HepG2 (cell line): Measurements from ENCODE around the gene WNT10A. TPM values are rescaled to one million over a fixed set of nuclear protein-coding genes. Genes with fewer than 3 reads are reported as not detected.
A peak's percentile ranks its signal among the peaks of the same experiment; 100 is the strongest.

Source experiments
- ATAC-seq: fragments of 200-7000 bp; cut with Tn5 transposase; 3 replicates; pipeline ENCODE4 v1.9.1; 2020; ENCODE audit warnings: mild to moderate bottlenecking, moderate library complexity
- BruUV-seq: library from RNA; stranded (reverse); fragments of 400-500 nt; replicated peaks from 2 replicates; lab custom pipeline; 2021; lab: Mats Ljungman, UMichigan
- CTCF ChIA-PET: fragments of 300-600 bp; formaldehyde crosslinking; extraction: SDS; loops from one replicate; lab custom pipeline; 2021; ENCODE audit warnings: low total read pairs, inconsistent platforms, low intra/inter-chr PET ratio; lab: Yijun Ruan, JAX
- POLR2A ChIA-PET: fragments of 350-600 bp; sonication (Branson Sonifier 250); formaldehyde crosslinking; loops from one replicate; lab custom pipeline; 2020; ENCODE audit warnings: antibody characterized with exemption, inconsistent platforms; lab: Yijun Ruan, JAX
- DNase-seq: peaks from one replicate; pipeline ENCODE4 v3.0.0-alpha.2; 2015; ENCODE audit warnings: low spot score
- FAIRE-seq: peaks from 3 replicates; lab custom pipeline; 2011; peaks lifted over from hg19 to GRCh38; lab: Jason Lieb, UNC
- H2AFZ ChIP-seq: one replicate; pipeline ENCODE4 v1.6.1; 2011; ENCODE audit warnings: low read length, inconsistent platforms
- H3K27ac ChIP-seq: fragments of 300-600 bp; 3 replicates; pipeline ENCODE4 v1.8.0; 2011; ENCODE audit warnings: mixed run types, mild to moderate bottlenecking, mixed read lengths, low read length, inconsistent platforms; ENCODE audit not compliant: insufficient read depth; ENCODE audit errors: extremely low read length
- H3K27me3 ChIP-seq, 2 experiments: fragments of 200-600 bp in 1 of 2; 2 replicates in 1 of 2; 3 replicates in 1 of 2; pipeline versions ENCODE4 v1.6.0 to v1.8.0; 2011; ENCODE audit warnings: low read length in 2 of 2, mild to moderate bottlenecking in 2 of 2, moderate library complexity in 2 of 2, inconsistent platforms in 1 of 2; ENCODE audit not compliant: insufficient read depth in 2 of 2, control insufficient read depth in 1 of 2
- H3K36me3 ChIP-seq, 2 experiments: fragments of 200-600 bp in 1 of 2; replicated peaks in 1 of 2; 2 replicates in 1 of 2; 3 replicates in 1 of 2; pipeline versions ENCODE4 v1.5.1 to v1.8.0; 2011; ENCODE audit warnings: low read length in 2 of 2, inconsistent platforms in 1 of 2; ENCODE audit not compliant: insufficient read depth in 2 of 2, control insufficient read depth in 1 of 2
- H3K4me1 ChIP-seq: 2 replicates; pipeline ENCODE4 v1.5.1; 2012; ENCODE audit warnings: low read length, inconsistent platforms; ENCODE audit not compliant: insufficient read depth
- H3K4me2 ChIP-seq: 2 replicates; pipeline ENCODE4 v1.6.0; 2011; ENCODE audit warnings: low read depth, low read length, inconsistent platforms
- H3K4me3 ChIP-seq, 3 experiments: fragments of 200-600 bp in 1 of 3; sonication (generic), shearing (Covaris generic) in 1 of 3; replicated peaks in 1 of 3; 2 replicates each; pipeline ENCODE4 v1.5.1; 2011 to 2016; ENCODE audit warnings: low read length in 3 of 3, inconsistent platforms in 2 of 3, low read depth in 2 of 3, mild to moderate bottlenecking in 2 of 3, control low read depth in 1 of 3, mixed read lengths in 1 of 3; ENCODE audit not compliant: insufficient read depth in 1 of 3
- H3K79me2 ChIP-seq: one replicate; pipeline ENCODE4 v1.6.1; 2011; ENCODE audit warnings: low read length, inconsistent platforms; ENCODE audit not compliant: insufficient read depth
- H3K9ac ChIP-seq: 2 replicates; pipeline ENCODE4 v1.6.0; 2011; ENCODE audit warnings: mild to moderate bottlenecking, low read depth, low read length, inconsistent platforms; ENCODE audit not compliant: insufficient read depth
- H3K9me3 ChIP-seq: 2 replicates; pipeline ENCODE4 v1.5.1; 2012; ENCODE audit warnings: mild to moderate bottlenecking, low read length
- H4K20me1 ChIP-seq: 2 replicates; pipeline ENCODE4 v1.6.0; 2011; ENCODE audit warnings: inconsistent platforms, mild to moderate bottlenecking, low read length, moderate library complexity; ENCODE audit not compliant: insufficient read depth
- BCL6 ChIP-seq: IDR thresholded peaks from 2 replicates; pipeline ENCODE4 v1.6.1; 2016; ENCODE audit warnings: missing genetic modification reagents, missing compliant biosample characterization
- EZH2 ChIP-seq: conservative IDR thresholded peaks from 2 replicates; pipeline ENCODE4 v1.6.1; 2012; ENCODE audit warnings: mild to moderate bottlenecking, low read depth, low read length, moderate library complexity
- HNRNPK ChIP-seq: fragments of 200-400 bp; formaldehyde crosslinking; IDR thresholded peaks from 2 replicates; pipeline ENCODE4 v1.6.1; 2018; ENCODE audit warnings: low read length, low read depth, moderate library complexity, mild to moderate bottlenecking; ENCODE audit not compliant: poor library complexity, severe bottlenecking
- HOXA5 ChIP-seq: sonication (generic); formaldehyde crosslinking; IDR thresholded peaks from 2 replicates; pipeline ENCODE4 v1.4.0; 2020; ENCODE audit warnings: missing genetic modification reagents
- MTF2 ChIP-seq: sonication (generic); formaldehyde crosslinking; IDR thresholded peaks from 2 replicates; pipeline ENCODE4 v1.5.0; 2020; ENCODE audit warnings: missing genetic modification reagents, borderline replicate concordance
- TSC22D2 ChIP-seq: sonication (generic); formaldehyde crosslinking; IDR thresholded peaks from 2 replicates; pipeline ENCODE4 v1.5.1; 2020; ENCODE audit warnings: missing genetic modification reagents, mild to moderate bottlenecking, borderline replicate concordance
- ZFP82 ChIP-seq: sonication (generic); formaldehyde crosslinking; IDR thresholded peaks from 2 replicates; pipeline ENCODE4 v1.5.1; 2020; ENCODE audit warnings: mild to moderate bottlenecking, missing genetic modification reagents, borderline replicate concordance
- ZFY ChIP-seq: sonication (generic); formaldehyde crosslinking; IDR thresholded peaks from 2 replicates; pipeline ENCODE4 v1.4.0; 2020; ENCODE audit warnings: missing genetic modification reagents
- ZNF777 ChIP-seq: sonication (generic); formaldehyde crosslinking; IDR thresholded peaks from 2 replicates; pipeline ENCODE4 v1.4.0; 2020; ENCODE audit warnings: missing genetic modification reagents
- WGBS: methylation state at CpG from one replicate; pipeline ENCODE4 v1.1.6; 2017; ENCODE audit warnings: low lambda C conversion rate; 5-methylcytosine and 5-hydroxymethylcytosine counted together
- in situ Hi-C: cut with HindIII; loops from 2 replicates; pipeline ENCODE4 v1.10.0; 2017; ENCODE audit warnings: low pct_unique_long_range_greater_than_20kb; ENCODE audit not compliant: extremely low pct_ligation_motif_present
- intact Hi-C: fragments of 100-400 bp; cut with micrococcal nuclease; formaldehyde crosslinking; loops from one replicate; pipeline ENCODE4 v1.10.0; 2022; ENCODE audit not compliant: unreplicated experiment
- polyA plus RNA-seq, 8 experiments: library from polyadenylated mRNA; depleted of rRNA in 3 of 8; stranded (reverse) in 7 of 8; unstranded in 1 of 8; fragments of >200 nt; fragmentation: Illumina TruSeq in 4 of 8; extraction: Trizol in 4 of 8; gene quantifications; 2 replicates each; pipeline versions ENCODE4 v1.2.1 to v1.2.3, GENCODE V29; 2011 to 2016; ENCODE audit warnings: low read depth in 4 of 8, missing spikeins in 1 of 8, mixed read lengths in 1 of 8; ENCODE audit not compliant: insufficient read depth in 1 of 8
- total RNA-seq, 5 experiments: library from RNA; depleted of rRNA; stranded (reverse); fragments of >200 nt; fragmentation: Illumina TruSeq; extraction: Trizol; gene quantifications; 2 replicates each; pipeline ENCODE4 v1.2.3, GENCODE V29; 2016; ENCODE audit warnings: low read depth in 1 of 5
- TF ChIP-seq, protein P1 (sequence below): sonication (generic); formaldehyde crosslinking; IDR thresholded peaks from 2 replicates; pipeline ENCODE4 v1.9.0; 2022; ENCODE audit warnings: missing genetic modification reagents, mild to moderate bottlenecking, borderline replicate concordance
- TF ChIP-seq, protein P2 (sequence below): sonication (generic); formaldehyde crosslinking; IDR thresholded peaks from 2 replicates; pipeline ENCODE4 v1.5.1; 2020; ENCODE audit warnings: mild to moderate bottlenecking, missing genetic modification reagents, moderate library complexity
- TF ChIP-seq, protein P3 (sequence below): sonication (generic); formaldehyde crosslinking; IDR thresholded peaks from 2 replicates; pipeline ENCODE4 v1.4.0; 2020; ENCODE audit warnings: mild to moderate bottlenecking, missing genetic modification reagents

WNT10A gene
- total and polyA plus RNA-seq, 2 of the 13 experiments (the other 11 are each of a cell fraction or from before 2014, with no cell fraction given): 0.03 TPM; not detected in 1

DNA sequence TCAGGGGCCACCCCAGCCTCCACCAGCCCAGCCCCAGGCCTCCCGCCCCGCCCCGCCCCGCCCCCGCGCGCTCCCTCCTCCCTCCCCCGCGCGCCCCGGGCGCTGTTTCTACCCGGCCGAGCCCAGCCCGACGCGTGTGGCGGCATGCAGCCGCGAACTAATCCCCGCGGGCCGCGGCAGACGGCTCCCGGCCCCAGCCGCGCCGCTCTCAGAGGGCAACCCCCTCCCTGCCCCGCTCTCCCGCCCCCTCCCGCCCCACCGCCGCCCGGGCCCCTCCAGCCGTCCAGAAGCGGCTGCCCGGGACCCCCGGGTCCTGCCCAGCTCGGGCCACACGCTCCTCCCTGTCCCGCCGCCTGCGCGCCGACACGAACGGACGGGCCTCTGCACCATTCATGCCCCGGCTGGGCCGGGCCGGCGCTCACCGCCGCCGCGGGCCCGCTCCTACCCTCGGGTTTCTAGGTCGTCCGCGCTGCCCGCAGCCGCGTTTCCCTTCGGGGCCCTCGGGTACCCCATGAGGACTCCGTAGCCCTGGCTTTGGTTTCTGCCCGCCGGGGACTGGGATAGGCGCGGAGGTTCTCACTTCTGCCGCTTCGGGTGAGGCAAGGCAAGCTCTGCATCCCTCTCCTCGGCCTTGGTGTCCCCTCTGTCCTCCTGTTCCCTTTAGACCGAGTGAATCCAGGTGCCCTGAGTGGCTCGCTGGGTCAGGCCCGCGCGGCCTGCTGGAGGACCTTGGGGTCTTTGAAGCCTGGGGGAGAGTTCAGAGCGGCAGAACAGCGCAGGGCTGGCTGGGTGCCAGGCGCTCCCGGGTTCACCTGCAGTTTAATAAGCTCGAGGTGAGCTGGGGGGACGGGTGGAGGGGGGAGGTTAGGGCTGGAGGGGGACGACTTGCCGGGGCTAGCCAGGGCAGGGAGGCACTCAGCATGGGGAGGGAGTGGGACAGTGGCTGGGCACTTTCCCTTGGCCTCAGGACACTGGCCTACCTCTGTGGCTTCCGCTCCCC lies 3.1 kb downstream of the WNT10A start:
- ATAC-seq (peak; percentile 67), DNase-seq (no peak), FAIRE-seq (no peak)
- H2AFZ ChIP-seq: no peak overlapping the region
- BruUV-seq: no TSS peak
- H3K9me3 ChIP-seq: no peaks in the 10 kb centered on the region
- H3K9ac ChIP-seq: peak overlapping the region; percentile 17; the same call in 1 of the 2 replicates
- peak overlapping the region; percentile 34 to 71 (median 42); a peak in 3 of 6 replicates for H3K4me3 ChIP-seq
- peak overlapping the region; percentile 73 for H3K4me2 ChIP-seq
- intact Hi-C loops: no loop called here
- no peaks in the 10 kb centered on the region for H3K36me3 ChIP-seq
- no peaks in the 10 kb centered on the region for H3K79me2 ChIP-seq
- POLR2A ChIA-PET: interaction anchor here (1.2 kb wide), 1 partner anchor 9 kb away, joined by 3 read pairs; no protein-coding TSS in a partner anchor
- H3K4me1 ChIP-seq: peaks cover 14% of the 10 kb centered on the region
- 3% methylated on average over 51 of the region's 89 CpGs for WGBS
- H3K27me3 ChIP-seq: peaks cover 35 to 90% of the 10 kb centered on the region in 2 experiments
- in situ Hi-C loops: no loop called here
- peaks cover 4% of the 10 kb centered on the region; the same call in 1 of the 2 replicates for H4K20me1 ChIP-seq
- H3K27ac ChIP-seq: no peak overlapping the region
- CTCF ChIA-PET: no interaction called here
- TF ChIP-seq TSC22D2 (CRISPR knock-in tag): no peak
- TF ChIP-seq, protein P1, sequence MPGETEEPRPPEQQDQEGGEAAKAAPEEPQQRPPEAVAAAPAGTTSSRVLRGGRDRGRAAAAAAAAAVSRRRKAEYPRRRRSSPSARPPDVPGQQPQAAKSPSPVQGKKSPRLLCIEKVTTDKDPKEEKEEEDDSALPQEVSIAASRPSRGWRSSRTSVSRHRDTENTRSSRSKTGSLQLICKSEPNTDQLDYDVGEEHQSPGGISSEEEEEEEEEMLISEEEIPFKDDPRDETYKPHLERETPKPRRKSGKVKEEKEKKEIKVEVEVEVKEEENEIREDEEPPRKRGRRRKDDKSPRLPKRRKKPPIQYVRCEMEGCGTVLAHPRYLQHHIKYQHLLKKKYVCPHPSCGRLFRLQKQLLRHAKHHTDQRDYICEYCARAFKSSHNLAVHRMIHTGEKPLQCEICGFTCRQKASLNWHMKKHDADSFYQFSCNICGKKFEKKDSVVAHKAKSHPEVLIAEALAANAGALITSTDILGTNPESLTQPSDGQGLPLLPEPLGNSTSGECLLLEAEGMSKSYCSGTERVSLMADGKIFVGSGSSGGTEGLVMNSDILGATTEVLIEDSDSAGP (CRISPR knock-in tag): peak; percentile 44; the same call in 1 of the 2 replicates
- TF ChIP-seq EZH2: peak; percentile 96
- TF ChIP-seq, protein P2, sequence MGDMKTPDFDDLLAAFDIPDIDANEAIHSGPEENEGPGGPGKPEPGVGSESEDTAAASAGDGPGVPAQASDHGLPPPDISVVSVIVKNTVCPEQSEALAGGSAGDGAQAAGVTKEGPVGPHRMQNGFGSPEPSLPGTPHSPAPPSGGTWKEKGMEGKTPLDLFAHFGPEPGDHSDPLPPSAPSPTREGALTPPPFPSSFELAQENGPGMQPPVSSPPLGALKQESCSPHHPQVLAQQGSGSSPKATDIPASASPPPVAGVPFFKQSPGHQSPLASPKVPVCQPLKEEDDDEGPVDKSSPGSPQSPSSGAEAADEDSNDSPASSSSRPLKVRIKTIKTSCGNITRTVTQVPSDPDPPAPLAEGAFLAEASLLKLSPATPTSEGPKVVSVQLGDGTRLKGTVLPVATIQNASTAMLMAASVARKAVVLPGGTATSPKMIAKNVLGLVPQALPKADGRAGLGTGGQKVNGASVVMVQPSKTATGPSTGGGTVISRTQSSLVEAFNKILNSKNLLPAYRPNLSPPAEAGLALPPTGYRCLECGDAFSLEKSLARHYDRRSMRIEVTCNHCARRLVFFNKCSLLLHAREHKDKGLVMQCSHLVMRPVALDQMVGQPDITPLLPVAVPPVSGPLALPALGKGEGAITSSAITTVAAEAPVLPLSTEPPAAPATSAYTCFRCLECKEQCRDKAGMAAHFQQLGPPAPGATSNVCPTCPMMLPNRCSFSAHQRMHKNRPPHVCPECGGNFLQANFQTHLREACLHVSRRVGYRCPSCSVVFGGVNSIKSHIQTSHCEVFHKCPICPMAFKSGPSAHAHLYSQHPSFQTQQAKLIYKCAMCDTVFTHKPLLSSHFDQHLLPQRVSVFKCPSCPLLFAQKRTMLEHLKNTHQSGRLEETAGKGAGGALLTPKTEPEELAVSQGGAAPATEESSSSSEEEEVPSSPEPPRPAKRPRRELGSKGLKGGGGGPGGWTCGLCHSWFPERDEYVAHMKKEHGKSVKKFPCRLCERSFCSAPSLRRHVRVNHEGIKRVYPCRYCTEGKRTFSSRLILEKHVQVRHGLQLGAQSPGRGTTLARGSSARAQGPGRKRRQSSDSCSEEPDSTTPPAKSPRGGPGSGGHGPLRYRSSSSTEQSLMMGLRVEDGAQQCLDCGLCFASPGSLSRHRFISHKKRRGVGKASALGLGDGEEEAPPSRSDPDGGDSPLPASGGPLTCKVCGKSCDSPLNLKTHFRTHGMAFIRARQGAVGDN (CRISPR knock-in tag): peak; percentile 47
- peak; percentile 51 for TF ChIP-seq HNRNPK
- TF ChIP-seq ZNF777 (CRISPR knock-in tag): peak; percentile 83
- no peak for TF ChIP-seq ZFP82 (CRISPR knock-in tag)
- TF ChIP-seq BCL6: peak; percentile 19; the same call in 1 of the 2 replicates
- TF ChIP-seq, protein P3, sequence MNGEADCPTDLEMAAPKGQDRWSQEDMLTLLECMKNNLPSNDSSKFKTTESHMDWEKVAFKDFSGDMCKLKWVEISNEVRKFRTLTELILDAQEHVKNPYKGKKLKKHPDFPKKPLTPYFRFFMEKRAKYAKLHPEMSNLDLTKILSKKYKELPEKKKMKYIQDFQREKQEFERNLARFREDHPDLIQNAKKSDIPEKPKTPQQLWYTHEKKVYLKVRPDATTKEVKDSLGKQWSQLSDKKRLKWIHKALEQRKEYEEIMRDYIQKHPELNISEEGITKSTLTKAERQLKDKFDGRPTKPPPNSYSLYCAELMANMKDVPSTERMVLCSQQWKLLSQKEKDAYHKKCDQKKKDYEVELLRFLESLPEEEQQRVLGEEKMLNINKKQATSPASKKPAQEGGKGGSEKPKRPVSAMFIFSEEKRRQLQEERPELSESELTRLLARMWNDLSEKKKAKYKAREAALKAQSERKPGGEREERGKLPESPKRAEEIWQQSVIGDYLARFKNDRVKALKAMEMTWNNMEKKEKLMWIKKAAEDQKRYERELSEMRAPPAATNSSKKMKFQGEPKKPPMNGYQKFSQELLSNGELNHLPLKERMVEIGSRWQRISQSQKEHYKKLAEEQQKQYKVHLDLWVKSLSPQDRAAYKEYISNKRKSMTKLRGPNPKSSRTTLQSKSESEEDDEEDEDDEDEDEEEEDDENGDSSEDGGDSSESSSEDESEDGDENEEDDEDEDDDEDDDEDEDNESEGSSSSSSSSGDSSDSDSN (CRISPR knock-in tag): peak; percentile 68; the same call in 1 of the 2 replicates
- no peak for TF ChIP-seq HOXA5 (CRISPR knock-in tag)
- TF ChIP-seq ZFY (CRISPR knock-in tag): 0 out of 2 replicates have a peak, but pooled peaks have one; percentile 14
- peak; percentile 82 for TF ChIP-seq MTF2
